Keratinocyte (primary cell): ENCODE results near the gene TRIM65.

ENCODE experiments used
- EZH2 ChIP-seq: IDR thresholded peaks from one replicate; pipeline ENCODE4 v1.6.1; 2012; ENCODE audit warnings: inconsistent platforms, mild to moderate bottlenecking, low read length, moderate library complexity
- TF ChIP-seq, protein P1 (sequence below), 3 experiments: IDR thresholded peaks in 1 of 3; conservative IDR thresholded peaks in 1 of 3; optimal IDR thresholded peaks in 1 of 3; 2 replicates in 2 of 3; 3 replicates in 1 of 3; pipeline versions ENCODE3 to v1.5.1; 2011; ENCODE audit warnings: low read length in 3 of 3, mild to moderate bottlenecking in 3 of 3, moderate library complexity in 2 of 3, control low read depth in 1 of 3, inconsistent platforms in 1 of 3; ENCODE audit not compliant: insufficient read depth in 2 of 3; ENCODE audit errors: extremely low read depth in 1 of 3

GRCh38 chr17:75927286-75927922 is 30.7 kb upstream of the TRIM65 start:
- TF ChIP-seq, protein P1, sequence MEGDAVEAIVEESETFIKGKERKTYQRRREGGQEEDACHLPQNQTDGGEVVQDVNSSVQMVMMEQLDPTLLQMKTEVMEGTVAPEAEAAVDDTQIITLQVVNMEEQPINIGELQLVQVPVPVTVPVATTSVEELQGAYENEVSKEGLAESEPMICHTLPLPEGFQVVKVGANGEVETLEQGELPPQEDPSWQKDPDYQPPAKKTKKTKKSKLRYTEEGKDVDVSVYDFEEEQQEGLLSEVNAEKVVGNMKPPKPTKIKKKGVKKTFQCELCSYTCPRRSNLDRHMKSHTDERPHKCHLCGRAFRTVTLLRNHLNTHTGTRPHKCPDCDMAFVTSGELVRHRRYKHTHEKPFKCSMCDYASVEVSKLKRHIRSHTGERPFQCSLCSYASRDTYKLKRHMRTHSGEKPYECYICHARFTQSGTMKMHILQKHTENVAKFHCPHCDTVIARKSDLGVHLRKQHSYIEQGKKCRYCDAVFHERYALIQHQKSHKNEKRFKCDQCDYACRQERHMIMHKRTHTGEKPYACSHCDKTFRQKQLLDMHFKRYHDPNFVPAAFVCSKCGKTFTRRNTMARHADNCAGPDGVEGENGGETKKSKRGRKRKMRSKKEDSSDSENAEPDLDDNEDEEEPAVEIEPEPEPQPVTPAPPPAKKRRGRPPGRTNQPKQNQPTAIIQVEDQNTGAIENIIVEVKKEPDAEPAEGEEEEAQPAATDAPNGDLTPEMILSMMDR (optimal IDR thresholded peaks at IDR 0.05 in 1 of 3, IDR thresholded peaks at IDR 0.05 in 1 of 3, conservative IDR thresholded peaks at IDR 0.05 in 1 of 3; ENCODE audit: extremely low read depth in 1 of 3, insufficient read depth in 2 of 3, low read length in 3 of 3) = peak; percentile 52 to 73 (median 72)
- TF ChIP-seq EZH2 = no peak
